ENCODE measurements around the gene ARIH2. TPM values are rescaled to one million over a fixed set of nuclear protein-coding genes. Genes with fewer than 3 reads are reported as not detected.

Gene ARIH2
- total and polyA plus RNA-seq, 2 of the 4 experiments (the other 2 are of a cell fraction) = 62.3 to 93.7 TPM

DNA sequence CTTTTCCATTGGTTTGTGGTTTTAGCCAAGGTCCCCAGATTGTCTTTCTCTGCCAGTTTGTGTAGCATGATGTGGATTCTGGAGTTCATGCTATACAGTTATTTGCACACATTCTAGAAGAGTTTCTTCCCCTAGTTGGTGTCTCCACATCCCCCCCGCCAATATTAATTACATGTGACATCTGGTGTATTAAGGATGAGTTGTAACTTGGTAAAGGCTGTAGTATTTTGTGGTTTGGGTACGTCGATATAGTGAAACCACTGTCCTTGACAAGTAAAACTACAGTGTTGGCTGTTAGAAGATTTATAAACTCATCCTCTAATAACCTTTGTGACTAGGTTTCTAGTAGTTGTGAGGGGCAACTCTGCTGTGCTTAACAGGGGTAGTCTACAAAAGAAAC is 47.7 kb downstream of the ARIH2 start:
- Histone ChIP-seq H3K27me3 (ENCODE audit: control insufficient read depth, insufficient read depth, low read length) (no peaks in the 10 kb centered on the region), H4K91ac (ENCODE audit: insufficient read depth, low read depth, low read length) (no peak overlapping the region), H2AK9ac (replicated peaks; ENCODE audit: low read depth, low read length, poor library complexity) (no peak overlapping the region), H3K4me1 (ENCODE audit: control insufficient read depth, insufficient read depth, low read length) (peaks cover 5% of the 10 kb centered on the region), H3K4me2 (ENCODE audit: low read depth, low read length) (no peak overlapping the region), H2BK120ac (ENCODE audit: low read depth, low read length) (no peak overlapping the region), H3K36me3 (ENCODE audit: control insufficient read depth, insufficient read depth, low read length) (peaks cover 35% of the 10 kb centered on the region), H3K27ac (ENCODE audit: insufficient read depth, low read length) (no peak overlapping the region), H3K9me3 (ENCODE audit: control insufficient read depth, insufficient read depth, low read length) (no peaks in the 10 kb centered on the region), H2AFZ (replicated peaks; ENCODE audit: low read length, poor library complexity) (no peak overlapping the region), H3K23ac (ENCODE audit: low read depth, low read length) (peak overlapping the region; percentile 31; the same call in 1 of the 2 replicates), H3K79me1 (ENCODE audit: low read depth in 1 of 2, low read length in 2 of 2) (peaks cover 13 to 25% of the 10 kb centered on the region in 2 experiments), H3K9ac (ENCODE audit: low read depth, low read length) (no peak overlapping the region), H4K8ac (ENCODE audit: low read depth in 2 of 2, low read length in 2 of 2) (no peak overlapping the region), H2BK5ac (ENCODE audit: low read depth, low read length, poor library complexity, severe bottlenecking) (no peak overlapping the region), H3K18ac (ENCODE audit: low read depth, low read length) (no peak overlapping the region), H2BK15ac (ENCODE audit: low read depth, low read length) (no peak overlapping the region), H2BK20ac (ENCODE audit: low read depth, low read length) (no peak overlapping the region), H3K56ac (ENCODE audit: extremely low read depth, insufficient read depth, low read length) (no peak overlapping the region), H4K20me1 (ENCODE audit: insufficient read depth, low read length) (peaks cover 3% of the 10 kb centered on the region; the same call in 1 of the 2 replicates), H4K5ac (ENCODE audit: low read depth, low read length) (no peak overlapping the region), H3K14ac (replicated peaks; ENCODE audit: low read depth, low read length) (no peak overlapping the region), H2AK5ac (ENCODE audit: low read depth, low read length) (no peak overlapping the region), H3K4me3 (ENCODE audit: insufficient read depth, low read depth, low read length) (no peak overlapping the region), H3K4ac (ENCODE audit: low read depth, low read length) (no peak overlapping the region), H3K9me1 (ENCODE audit: insufficient read depth, low read length) (no peaks in the 10 kb centered on the region)
- peak; percentile 3 for DNase-seq
- no peak for ATAC-seq (ENCODE audit: low read depth)
- ChIA-PET POLR2A (ENCODE audit: unreplicated experiment) (no interaction called here), CTCF (interaction anchor here (0.7 to 0.9 kb wide), 2 partner anchors 13 to 20 kb away, joined by 3 to 4 read pairs; no protein-coding TSS in a partner anchor)
- dilution Hi-C loops (cut with HindIII; ENCODE audit: low sequenced_read_pairs, unreplicated experiment) (no loop called here), in situ Hi-C loops (cut with MboI; ENCODE audit: low sequenced_read_pairs) (no loop called here), intact Hi-C loops (cut with micrococcal nuclease) (no loop called here)
- WGBS, 2 experiments (ENCODE audit: extremely low coverage in 2 of 2, insufficient read length in 1 of 2) = no CpG with 5 or more reads among the region's 3 CpGs
- no TSS peak for BruUV-seq (replicated peaks)
- TF ChIP-seq, protein P1, sequence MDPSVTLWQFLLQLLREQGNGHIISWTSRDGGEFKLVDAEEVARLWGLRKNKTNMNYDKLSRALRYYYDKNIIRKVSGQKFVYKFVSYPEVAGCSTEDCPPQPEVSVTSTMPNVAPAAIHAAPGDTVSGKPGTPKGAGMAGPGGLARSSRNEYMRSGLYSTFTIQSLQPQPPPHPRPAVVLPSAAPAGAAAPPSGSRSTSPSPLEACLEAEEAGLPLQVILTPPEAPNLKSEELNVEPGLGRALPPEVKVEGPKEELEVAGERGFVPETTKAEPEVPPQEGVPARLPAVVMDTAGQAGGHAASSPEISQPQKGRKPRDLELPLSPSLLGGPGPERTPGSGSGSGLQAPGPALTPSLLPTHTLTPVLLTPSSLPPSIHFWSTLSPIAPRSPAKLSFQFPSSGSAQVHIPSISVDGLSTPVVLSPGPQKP (IDR thresholded peaks at IDR 0.05; ENCODE audit: borderline replicate concordance, low read depth, low read length) = no peak
- TF ChIP-seq SMC3 (IDR thresholded peaks at IDR 0.05; ENCODE audit: low read depth, low read length) (no peak), POLR2A (IDR thresholded peaks at IDR 0.05; ENCODE audit: low read depth, low read length) (no peak), RCOR1 (IDR thresholded peaks at IDR 0.05; ENCODE audit: insufficient replicate concordance, low read length) (no peak), RAD21 (IDR thresholded peaks at IDR 0.05; ENCODE audit: low read length) (no peak), FOS (IDR thresholded peaks at IDR 0.05; ENCODE audit: low read depth, low read length) (no peak), MAZ (IDR thresholded peaks at IDR 0.05; ENCODE audit: borderline replicate concordance, low read depth, low read length) (no peak), RFX5 (IDR thresholded peaks at IDR 0.05; ENCODE audit: low read depth, low read length) (no peak), BHLHE40 (IDR thresholded peaks at IDR 0.05; ENCODE audit: low read depth, low read length) (no peak), CHD1 (IDR thresholded peaks at IDR 0.05; ENCODE audit: low read depth, low read length) (no peak), MAFK (IDR thresholded peaks at IDR 0.05; ENCODE audit: low read depth, low read length) (no peak), NFE2L2 (IDR thresholded peaks at IDR 0.05; ENCODE audit: low read depth, low read length) (no peak)
- TF ChIP-seq, protein P2, sequence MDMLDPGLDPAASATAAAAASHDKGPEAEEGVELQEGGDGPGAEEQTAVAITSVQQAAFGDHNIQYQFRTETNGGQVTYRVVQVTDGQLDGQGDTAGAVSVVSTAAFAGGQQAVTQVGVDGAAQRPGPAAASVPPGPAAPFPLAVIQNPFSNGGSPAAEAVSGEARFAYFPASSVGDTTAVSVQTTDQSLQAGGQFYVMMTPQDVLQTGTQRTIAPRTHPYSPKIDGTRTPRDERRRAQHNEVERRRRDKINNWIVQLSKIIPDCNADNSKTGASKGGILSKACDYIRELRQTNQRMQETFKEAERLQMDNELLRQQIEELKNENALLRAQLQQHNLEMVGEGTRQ (IDR thresholded peaks at IDR 0.05; ENCODE audit: low read depth, low read length) = no peak
- TF ChIP-seq, protein P3, sequence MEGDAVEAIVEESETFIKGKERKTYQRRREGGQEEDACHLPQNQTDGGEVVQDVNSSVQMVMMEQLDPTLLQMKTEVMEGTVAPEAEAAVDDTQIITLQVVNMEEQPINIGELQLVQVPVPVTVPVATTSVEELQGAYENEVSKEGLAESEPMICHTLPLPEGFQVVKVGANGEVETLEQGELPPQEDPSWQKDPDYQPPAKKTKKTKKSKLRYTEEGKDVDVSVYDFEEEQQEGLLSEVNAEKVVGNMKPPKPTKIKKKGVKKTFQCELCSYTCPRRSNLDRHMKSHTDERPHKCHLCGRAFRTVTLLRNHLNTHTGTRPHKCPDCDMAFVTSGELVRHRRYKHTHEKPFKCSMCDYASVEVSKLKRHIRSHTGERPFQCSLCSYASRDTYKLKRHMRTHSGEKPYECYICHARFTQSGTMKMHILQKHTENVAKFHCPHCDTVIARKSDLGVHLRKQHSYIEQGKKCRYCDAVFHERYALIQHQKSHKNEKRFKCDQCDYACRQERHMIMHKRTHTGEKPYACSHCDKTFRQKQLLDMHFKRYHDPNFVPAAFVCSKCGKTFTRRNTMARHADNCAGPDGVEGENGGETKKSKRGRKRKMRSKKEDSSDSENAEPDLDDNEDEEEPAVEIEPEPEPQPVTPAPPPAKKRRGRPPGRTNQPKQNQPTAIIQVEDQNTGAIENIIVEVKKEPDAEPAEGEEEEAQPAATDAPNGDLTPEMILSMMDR (conservative IDR thresholded peaks at IDR 0.05; ENCODE audit: low read depth, low read length) = no peak

Measured in IMR-90 (cell line).